Neural cell (in vitro differentiated cells): Measurements from ENCODE around the gene PODNL1.

Source experiments
- CTCF ChIP-seq: fragments of 450-650 bp; IDR thresholded peaks from 2 replicates; pipeline ENCODE4 v1.5.1; 2014; ENCODE audit warnings: antibody characterized with exemption, mild to moderate bottlenecking, moderate library complexity; ENCODE audit not compliant: poor library complexity, severe bottlenecking
- EP300 ChIP-seq: fragments of 450-650 bp; conservative IDR thresholded peaks from 2 replicates; pipeline ENCODE4 v1.6.1; 2014; ENCODE audit warnings: antibody characterized with exemption, mild to moderate bottlenecking, moderate library complexity; ENCODE audit not compliant: poor library complexity, severe bottlenecking
- EZH2 ChIP-seq: fragments of 200-600, 300-800 bp; shearing (Covaris generic), sonication (generic); IDR thresholded peaks from 2 replicates; pipeline ENCODE4 v1.6.1; 2014; ENCODE audit warnings: antibody characterized with exemption, low read length, borderline replicate concordance, mild to moderate bottlenecking; ENCODE audit not compliant: insufficient read depth, poor library complexity, severe bottlenecking
- MXI1 ChIP-seq: fragments of 450-650 bp; conservative IDR thresholded peaks from 2 replicates; pipeline ENCODE4 v1.6.1; 2014; ENCODE audit warnings: antibody characterized with exemption, mild to moderate bottlenecking; ENCODE audit not compliant: poor library complexity, severe bottlenecking
- POLR2AphosphoS5 ChIP-seq: IDR thresholded peaks from 2 replicates; pipeline ENCODE4 v1.6.1; 2012
- RAD21 ChIP-seq: fragments of 450-650 bp; conservative IDR thresholded peaks from 2 replicates; pipeline ENCODE4 v1.6.1; 2014; ENCODE audit warnings: antibody characterized with exemption, mild to moderate bottlenecking, moderate library complexity
- SMC3 ChIP-seq: fragments of 450-650 bp; conservative IDR thresholded peaks from 2 replicates; pipeline ENCODE4 v1.6.1; 2014; ENCODE audit warnings: antibody characterized with exemption, mild to moderate bottlenecking, moderate library complexity; ENCODE audit not compliant: poor library complexity
- TAF1 ChIP-seq: IDR thresholded peaks from 2 replicates; pipeline ENCODE4 v1.6.1; 2012; ENCODE audit warnings: low read depth
- TF ChIP-seq, protein P1 (sequence below): IDR thresholded peaks from 2 replicates; pipeline ENCODE4 v1.6.1; 2012; ENCODE audit warnings: borderline replicate concordance

GRCh38 chr19:13957051-13957450, 18.8 kb upstream of the PODNL1 start:
- TF ChIP-seq EZH2 (no peak), CTCF (no peak), EP300 (no peak), SMC3 (no peak), RAD21 (no peak), MXI1 (no peak), POLR2AphosphoS5 (no peak), TAF1 (no peak)
- TF ChIP-seq, protein P1, sequence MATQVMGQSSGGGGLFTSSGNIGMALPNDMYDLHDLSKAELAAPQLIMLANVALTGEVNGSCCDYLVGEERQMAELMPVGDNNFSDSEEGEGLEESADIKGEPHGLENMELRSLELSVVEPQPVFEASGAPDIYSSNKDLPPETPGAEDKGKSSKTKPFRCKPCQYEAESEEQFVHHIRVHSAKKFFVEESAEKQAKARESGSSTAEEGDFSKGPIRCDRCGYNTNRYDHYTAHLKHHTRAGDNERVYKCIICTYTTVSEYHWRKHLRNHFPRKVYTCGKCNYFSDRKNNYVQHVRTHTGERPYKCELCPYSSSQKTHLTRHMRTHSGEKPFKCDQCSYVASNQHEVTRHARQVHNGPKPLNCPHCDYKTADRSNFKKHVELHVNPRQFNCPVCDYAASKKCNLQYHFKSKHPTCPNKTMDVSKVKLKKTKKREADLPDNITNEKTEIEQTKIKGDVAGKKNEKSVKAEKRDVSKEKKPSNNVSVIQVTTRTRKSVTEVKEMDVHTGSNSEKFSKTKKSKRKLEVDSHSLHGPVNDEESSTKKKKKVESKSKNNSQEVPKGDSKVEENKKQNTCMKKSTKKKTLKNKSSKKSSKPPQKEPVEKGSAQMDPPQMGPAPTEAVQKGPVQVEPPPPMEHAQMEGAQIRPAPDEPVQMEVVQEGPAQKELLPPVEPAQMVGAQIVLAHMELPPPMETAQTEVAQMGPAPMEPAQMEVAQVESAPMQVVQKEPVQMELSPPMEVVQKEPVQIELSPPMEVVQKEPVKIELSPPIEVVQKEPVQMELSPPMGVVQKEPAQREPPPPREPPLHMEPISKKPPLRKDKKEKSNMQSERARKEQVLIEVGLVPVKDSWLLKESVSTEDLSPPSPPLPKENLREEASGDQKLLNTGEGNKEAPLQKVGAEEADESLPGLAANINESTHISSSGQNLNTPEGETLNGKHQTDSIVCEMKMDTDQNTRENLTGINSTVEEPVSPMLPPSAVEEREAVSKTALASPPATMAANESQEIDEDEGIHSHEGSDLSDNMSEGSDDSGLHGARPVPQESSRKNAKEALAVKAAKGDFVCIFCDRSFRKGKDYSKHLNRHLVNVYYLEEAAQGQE = no peak
